Kidney epithelial cell (primary cell): ENCODE data around the gene SMOC1. TPM values are rescaled to one million over a fixed set of nuclear protein-coding genes. Genes with fewer than 3 reads are reported as not detected.

Source experiments
- DNase-seq: peaks from one replicate; pipeline ENCODE4 v3.0.0-alpha.2; 2010; ENCODE audit warnings: low read depth
- H3K27me3 ChIP-seq: 2 replicates; pipeline ENCODE4 v1.6.0; 2011; ENCODE audit warnings: low read length; ENCODE audit not compliant: control insufficient read depth, insufficient read depth
- H3K36me3 ChIP-seq: 2 replicates; pipeline ENCODE4 v1.5.1; 2011; ENCODE audit warnings: low read length; ENCODE audit not compliant: control insufficient read depth, insufficient read depth
- H3K4me3 ChIP-seq: 2 replicates; pipeline ENCODE4 v1.5.1; 2011; ENCODE audit warnings: low read depth, mild to moderate bottlenecking, control low read depth, low read length
- total RNA-seq: library from RNA; depleted of rRNA; stranded (reverse); fragments of >200 nt; gene quantifications from 2 replicates; pipeline ENCODE4 v1.2.3, GENCODE V29; 2015
- TF ChIP-seq, protein P1 (sequence below): IDR thresholded peaks from 2 replicates; pipeline ENCODE4 v1.5.1; 2011; ENCODE audit warnings: mild to moderate bottlenecking, moderate library complexity, low read length, control low read depth, inconsistent platforms; ENCODE audit not compliant: insufficient read depth, poor library complexity, severe bottlenecking

The SMOC1 gene
- total RNA-seq, 1 donor from 2014 or later = 2.7 TPM

DNA sequence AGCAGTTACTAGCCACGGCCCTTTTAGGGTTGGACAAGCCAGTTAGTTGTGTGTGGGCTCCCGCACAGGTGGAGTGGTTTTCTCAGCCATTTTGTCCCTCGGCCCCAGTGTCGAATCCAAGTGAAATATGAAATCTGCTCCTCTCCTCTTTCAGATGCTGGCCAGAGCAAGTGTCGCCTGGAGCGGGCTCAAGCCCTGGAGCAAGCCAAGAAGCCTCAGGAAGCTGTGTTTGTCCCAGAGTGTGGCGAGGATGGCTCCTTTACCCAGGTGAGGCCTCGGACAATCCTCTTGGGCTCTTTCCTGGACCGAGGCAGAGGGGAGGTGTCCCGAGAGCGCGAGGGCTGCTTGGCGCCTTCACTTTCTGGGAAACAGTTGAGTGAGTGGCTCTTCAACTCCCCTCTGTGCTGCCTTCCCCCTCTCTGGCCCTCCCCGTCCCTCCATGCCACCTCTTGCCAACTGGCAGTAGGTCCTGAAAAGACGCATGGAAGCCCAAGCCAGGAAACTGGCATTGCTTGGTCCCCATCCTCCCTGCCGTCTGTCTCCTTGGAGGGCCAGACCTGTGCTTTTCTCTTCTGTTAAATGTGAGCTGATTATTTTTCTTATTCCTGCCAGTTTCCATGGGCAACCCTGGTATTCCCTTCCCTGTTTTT, 74.2 kb downstream of the SMOC1 start:
- DNase-seq = no peak
- TF ChIP-seq, protein P1, sequence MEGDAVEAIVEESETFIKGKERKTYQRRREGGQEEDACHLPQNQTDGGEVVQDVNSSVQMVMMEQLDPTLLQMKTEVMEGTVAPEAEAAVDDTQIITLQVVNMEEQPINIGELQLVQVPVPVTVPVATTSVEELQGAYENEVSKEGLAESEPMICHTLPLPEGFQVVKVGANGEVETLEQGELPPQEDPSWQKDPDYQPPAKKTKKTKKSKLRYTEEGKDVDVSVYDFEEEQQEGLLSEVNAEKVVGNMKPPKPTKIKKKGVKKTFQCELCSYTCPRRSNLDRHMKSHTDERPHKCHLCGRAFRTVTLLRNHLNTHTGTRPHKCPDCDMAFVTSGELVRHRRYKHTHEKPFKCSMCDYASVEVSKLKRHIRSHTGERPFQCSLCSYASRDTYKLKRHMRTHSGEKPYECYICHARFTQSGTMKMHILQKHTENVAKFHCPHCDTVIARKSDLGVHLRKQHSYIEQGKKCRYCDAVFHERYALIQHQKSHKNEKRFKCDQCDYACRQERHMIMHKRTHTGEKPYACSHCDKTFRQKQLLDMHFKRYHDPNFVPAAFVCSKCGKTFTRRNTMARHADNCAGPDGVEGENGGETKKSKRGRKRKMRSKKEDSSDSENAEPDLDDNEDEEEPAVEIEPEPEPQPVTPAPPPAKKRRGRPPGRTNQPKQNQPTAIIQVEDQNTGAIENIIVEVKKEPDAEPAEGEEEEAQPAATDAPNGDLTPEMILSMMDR = no peak
- Histone ChIP-seq H3K4me3 (no peak overlapping the region), H3K36me3 (no peaks in the 10 kb centered on the region), H3K27me3 (no peaks in the 10 kb centered on the region)

DNA sequence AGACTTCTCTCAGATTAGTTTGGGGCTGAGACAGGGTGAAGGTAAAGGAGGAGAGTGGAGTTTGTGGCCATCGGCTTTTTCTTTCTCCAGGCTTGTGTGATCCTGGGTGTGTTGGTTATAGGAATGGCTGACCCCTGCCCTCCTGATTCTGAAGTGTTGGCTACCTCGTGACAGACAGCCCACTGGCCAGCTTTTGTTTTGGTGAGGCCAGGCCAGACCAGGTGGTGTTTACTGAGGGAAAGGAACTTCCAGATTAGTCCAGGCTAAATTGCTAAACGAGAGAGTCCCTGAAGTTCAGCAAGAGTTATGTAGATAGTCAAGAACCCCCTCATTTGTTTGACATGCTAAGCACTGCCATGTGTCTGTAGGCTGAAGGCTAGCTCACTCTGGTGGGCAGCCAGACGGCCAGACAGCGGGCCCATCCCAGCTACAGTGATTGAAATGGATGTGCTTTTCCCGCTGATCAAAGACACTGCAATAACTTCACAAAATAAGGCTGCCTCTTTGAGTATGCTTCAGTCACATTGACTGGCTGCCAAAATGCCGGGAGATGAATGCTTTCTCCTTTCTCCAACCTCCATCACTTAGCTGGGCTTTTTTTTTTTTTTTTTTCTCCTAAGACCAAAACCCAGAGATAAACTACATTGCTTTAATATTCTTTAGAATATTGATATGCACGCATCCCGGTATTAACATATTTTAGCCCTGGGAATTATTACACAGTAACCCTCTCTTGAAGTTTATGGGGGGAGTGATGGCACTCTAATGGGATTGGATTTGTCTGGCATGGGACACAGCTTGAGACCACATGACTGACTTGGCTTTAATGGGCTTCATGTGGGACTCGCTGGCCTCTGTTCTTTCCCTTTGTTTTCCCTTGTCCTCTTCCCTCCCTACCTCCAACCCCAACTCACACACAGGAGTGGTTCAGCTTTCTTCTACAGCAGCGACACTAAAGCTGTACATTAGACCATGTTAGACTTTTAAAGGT, 76.9 kb downstream of the SMOC1 start:
- TF ChIP-seq, protein P1 = no peak
- DNase-seq = no peak
- no peaks in the 10 kb centered on the region for H3K27me3 ChIP-seq
- no peak overlapping the region for H3K4me3 ChIP-seq
- no peaks in the 10 kb centered on the region for H3K36me3 ChIP-seq

DNA sequence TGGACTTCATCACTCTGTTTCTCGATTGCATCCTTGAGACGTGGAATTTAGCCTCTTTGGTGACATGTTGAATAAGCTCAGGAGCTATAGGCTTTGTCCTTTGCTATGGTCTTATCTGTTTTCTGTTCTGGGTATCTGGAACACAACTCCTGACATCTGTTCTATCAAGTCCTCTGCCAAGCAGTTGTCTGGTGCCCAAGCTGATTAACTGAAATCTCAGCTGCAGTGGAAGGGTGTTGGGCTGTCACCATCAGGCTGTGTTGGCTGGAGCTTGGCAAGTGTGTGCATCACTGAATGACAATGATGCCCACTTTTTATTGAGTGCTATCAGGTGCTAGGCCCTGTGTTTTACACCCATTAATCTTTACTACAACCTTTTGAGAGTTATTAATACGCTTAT, 77.8 kb downstream of the SMOC1 start:
- TF ChIP-seq, protein P1 = no peak
- no peaks in the 10 kb centered on the region for H3K36me3 ChIP-seq
- DNase-seq = no peak
- H3K4me3 ChIP-seq = no peak overlapping the region
- H3K27me3 ChIP-seq = no peaks in the 10 kb centered on the region

DNA sequence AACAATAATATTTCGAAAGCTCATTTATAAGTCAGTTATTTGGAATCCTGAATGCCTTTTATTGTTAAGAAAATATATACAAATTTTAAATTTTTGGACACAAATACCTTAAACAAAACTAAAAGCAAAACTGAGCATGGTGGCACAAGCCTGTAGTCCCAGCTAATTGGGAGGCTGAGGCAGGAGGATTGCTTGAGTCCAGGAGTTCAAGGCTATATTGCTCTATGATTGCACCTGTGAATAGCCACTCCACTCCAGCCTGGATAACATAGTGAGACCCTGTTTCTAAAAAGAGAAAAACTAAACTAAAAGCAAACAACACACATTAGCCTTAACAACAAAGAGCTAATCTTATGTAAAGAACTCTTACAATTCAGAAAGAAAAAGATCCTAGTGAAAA, 78.8 kb downstream of the SMOC1 start:
- no peak overlapping the region for H3K4me3 ChIP-seq
- H3K36me3 ChIP-seq = no peaks in the 10 kb centered on the region
- TF ChIP-seq, protein P1 = no peak
- H3K27me3 ChIP-seq = no peaks in the 10 kb centered on the region
- DNase-seq = no peak

DNA sequence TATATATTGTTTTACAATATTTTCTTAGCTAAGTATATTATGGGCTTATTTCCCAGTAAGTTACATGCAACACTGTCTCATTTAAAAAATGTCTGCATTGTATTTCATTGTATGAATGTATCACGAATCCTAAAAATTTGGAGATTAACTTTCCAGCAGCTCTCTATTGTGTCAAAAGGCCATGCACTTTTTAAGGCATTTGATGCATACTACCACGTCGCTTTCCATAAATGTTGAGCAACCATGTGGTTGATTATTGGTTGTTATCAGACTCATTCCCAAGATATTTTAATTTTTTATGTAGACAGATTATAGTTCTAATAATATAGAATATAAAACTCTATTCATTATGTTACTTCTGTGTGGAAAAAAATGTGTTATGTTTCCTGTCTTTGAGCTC, 79.9 kb downstream of the SMOC1 start:
- TF ChIP-seq, protein P1 = no peak
- H3K36me3 ChIP-seq = no peaks in the 10 kb centered on the region
- no peaks in the 10 kb centered on the region for H3K27me3 ChIP-seq
- no peak for DNase-seq
- H3K4me3 ChIP-seq = no peak overlapping the region

DNA sequence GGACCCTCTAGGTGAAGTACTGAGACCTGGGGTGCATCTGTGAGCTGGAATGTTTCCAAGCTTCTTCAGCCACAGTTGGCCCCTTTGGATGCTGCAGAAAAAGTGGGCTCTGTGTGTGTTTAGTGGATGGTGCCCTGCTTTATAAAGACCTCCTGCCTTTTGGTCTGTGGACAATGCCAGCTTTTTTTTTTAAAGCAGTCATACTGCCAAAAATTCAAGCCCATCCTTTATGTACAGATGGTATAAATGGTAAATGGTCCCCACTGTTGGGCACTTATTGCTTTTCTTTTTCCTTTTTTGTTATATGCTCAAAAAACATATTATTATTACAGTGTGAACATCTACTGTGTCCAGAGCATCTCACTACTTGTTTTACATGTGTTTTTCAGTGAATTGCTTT, 81.1 kb downstream of the SMOC1 start:
- H3K27me3 ChIP-seq = no peaks in the 10 kb centered on the region
- no peak overlapping the region for H3K4me3 ChIP-seq
- TF ChIP-seq, protein P1 = no peak
- no peaks in the 10 kb centered on the region for H3K36me3 ChIP-seq
- DNase-seq = no peak
